Neural progenitor cell (in vitro differentiated cells): ENCODE results near the gene ARMH2. TPM values are rescaled to one million over a fixed set of nuclear protein-coding genes. Genes with fewer than 3 reads are reported as not detected.

Experiments
- DNase-seq: peaks from one replicate; pipeline ENCODE4 v3.0.0-alpha.2; 2016; ENCODE audit warnings: low spot score
- H2AFZ ChIP-seq: fragments of 200-600 bp; sonication (generic); replicated peaks from 2 replicates; pipeline ENCODE4 v1.6.1; 2016; ENCODE audit warnings: antibody characterized with exemption
- H3F3A ChIP-seq: fragments of 200-600 bp; sonication (generic); 2 replicates; pipeline ENCODE4 v1.6.1; 2016; ENCODE audit warnings: antibody characterized with exemption, low read depth
- H3K27ac ChIP-seq: fragments of 200-600 bp; sonication (generic); 2 replicates; pipeline ENCODE4 v1.5.1; 2016; ENCODE audit warnings: mild to moderate bottlenecking
- H3K27me3 ChIP-seq: fragments of 200-600 bp; sonication (generic); 2 replicates; pipeline ENCODE4 v1.6.1; 2016; ENCODE audit warnings: mild to moderate bottlenecking, moderate library complexity
- H3K36me3 ChIP-seq: fragments of 200-600 bp; sonication (generic); 2 replicates; pipeline ENCODE4 v1.5.1; 2016
- H3K4me1 ChIP-seq: fragments of 200-600 bp; sonication (generic); 2 replicates; pipeline ENCODE4 v1.6.1; 2016; ENCODE audit warnings: mixed run types
- H3K4me2 ChIP-seq: fragments of 200-600 bp; sonication (generic); 2 replicates; pipeline ENCODE4 v1.6.1; 2016
- H3K4me3 ChIP-seq: fragments of 200-600 bp; sonication (generic); 2 replicates; pipeline ENCODE4 v1.5.1; 2016
- H3K79me2 ChIP-seq: fragments of 200-600 bp; sonication (generic); 2 replicates; pipeline ENCODE4 v1.6.1; 2016; ENCODE audit warnings: low read depth
- H3K9ac ChIP-seq: fragments of 200-600 bp; sonication (generic); 2 replicates; pipeline ENCODE4 v1.6.1; 2016
- H3K9me3 ChIP-seq: fragments of 200-600 bp; sonication (generic); 2 replicates; pipeline ENCODE4 v1.5.1; 2016; ENCODE audit warnings: low read depth
- H4K20me1 ChIP-seq: fragments of 200-600 bp; sonication (generic); 2 replicates; pipeline ENCODE4 v1.6.1; 2016; ENCODE audit warnings: low read depth
- H3K27ac Mint-ChIP-seq: 3 replicates; pipeline ENCODE4 v1.8.0; 2021; ENCODE audit warnings: mixed read lengths
- H3K27me3 Mint-ChIP-seq: 2 replicates; pipeline ENCODE4 v1.8.0; 2022; ENCODE audit warnings: low read depth, mild to moderate bottlenecking, inconsistent platforms, moderate library complexity, mixed read lengths; ENCODE audit not compliant: insufficient read depth
- H3K36me3 Mint-ChIP-seq: 3 replicates; pipeline ENCODE4 v1.8.0; 2021; ENCODE audit warnings: mixed read lengths
- H3K4me1 Mint-ChIP-seq: 3 replicates; pipeline ENCODE4 v1.8.0; 2021; ENCODE audit warnings: mixed read lengths
- H3K4me3 Mint-ChIP-seq: 3 replicates; pipeline ENCODE4 v1.8.0; 2021; ENCODE audit warnings: mild to moderate bottlenecking, moderate library complexity, mixed read lengths
- H3K9me3 Mint-ChIP-seq: 3 replicates; pipeline ENCODE4 v1.8.0; 2020; ENCODE audit warnings: mixed read lengths
- EZH2 ChIP-seq: fragments of 200-600 bp; sonication (generic); IDR thresholded peaks from 2 replicates; pipeline ENCODE4 v1.6.1; 2017; ENCODE audit warnings: antibody characterized with exemption, mild to moderate bottlenecking, moderate library complexity
- EZH2phosphoT487 ChIP-seq: fragments of 200-600 bp; sonication (generic); IDR thresholded peaks from 2 replicates; pipeline ENCODE4 v1.6.1; 2017; ENCODE audit warnings: antibody characterized with exemption
- total RNA-seq: library from RNA; depleted of rRNA; stranded (reverse); fragments of >200 nt; gene quantifications from 2 replicates; pipeline ENCODE4 v1.2.3, GENCODE V29; 2015; ENCODE audit warnings: low replicate concordance
- TF ChIP-seq, protein P1 (sequence below): fragments of 200-600 bp; sonication (generic); IDR thresholded peaks from 2 replicates; pipeline ENCODE4 v1.5.1; 2017; ENCODE audit warnings: antibody characterized with exemption, mild to moderate bottlenecking

Gene ARMH2
- total RNA-seq, 1 donor from 2014 or later: not detected

DNA sequence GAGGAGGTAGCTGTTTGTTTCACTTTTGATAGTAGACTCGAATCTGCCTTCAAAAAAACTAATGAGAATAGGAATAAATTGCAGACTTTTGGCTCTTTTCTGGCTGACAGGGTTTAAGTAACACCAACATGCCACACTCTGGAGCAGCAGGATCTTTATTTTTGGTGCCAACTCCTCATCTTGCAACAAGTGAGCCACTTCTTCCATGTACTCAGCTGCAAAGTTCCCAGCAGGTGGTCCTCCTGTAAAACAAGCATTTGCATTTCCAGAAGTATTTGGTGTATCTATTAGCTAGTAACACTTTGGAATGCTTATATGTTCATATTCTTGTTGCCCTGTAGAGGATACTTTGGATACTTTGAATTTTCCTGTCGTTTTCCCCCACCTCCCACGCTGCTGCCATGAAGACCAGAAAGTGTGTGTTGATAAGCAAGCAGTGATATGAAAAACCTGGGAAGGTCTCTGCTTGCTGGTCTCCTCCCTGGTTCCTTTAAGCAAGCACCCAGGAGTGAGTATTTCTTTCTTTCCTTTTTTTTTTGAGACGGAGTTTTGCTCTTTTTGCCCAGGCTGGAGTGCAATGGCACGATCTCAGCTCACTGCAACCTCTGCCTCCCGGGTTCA, 1.0 kb downstream of the ARMH2 start:
- H3K27ac Mint-ChIP-seq: no peak overlapping the region
- no peaks in the 10 kb centered on the region for H3K9me3 Mint-ChIP-seq
- no peaks in the 10 kb centered on the region for H3K27me3 Mint-ChIP-seq
- Histone ChIP-seq H2AFZ (no peak overlapping the region), H3F3A (no peaks in the 10 kb centered on the region), H4K20me1 (no peaks in the 10 kb centered on the region), H3K36me3 (no peaks in the 10 kb centered on the region), H3K27ac (no peak overlapping the region), H3K9ac (no peak overlapping the region), H3K79me2 (no peaks in the 10 kb centered on the region), H3K9me3 (no peaks in the 10 kb centered on the region), H3K4me1 (peaks cover 6% of the 10 kb centered on the region), H3K4me3 (no peak overlapping the region), H3K4me2 (no peak overlapping the region), H3K27me3 (no peaks in the 10 kb centered on the region)
- peaks cover 14% of the 10 kb centered on the region for H3K4me1 Mint-ChIP-seq
- H3K4me3 Mint-ChIP-seq: no peak overlapping the region
- TF ChIP-seq EZH2phosphoT487 (no peak), EZH2 (no peak)
- TF ChIP-seq, protein P1, sequence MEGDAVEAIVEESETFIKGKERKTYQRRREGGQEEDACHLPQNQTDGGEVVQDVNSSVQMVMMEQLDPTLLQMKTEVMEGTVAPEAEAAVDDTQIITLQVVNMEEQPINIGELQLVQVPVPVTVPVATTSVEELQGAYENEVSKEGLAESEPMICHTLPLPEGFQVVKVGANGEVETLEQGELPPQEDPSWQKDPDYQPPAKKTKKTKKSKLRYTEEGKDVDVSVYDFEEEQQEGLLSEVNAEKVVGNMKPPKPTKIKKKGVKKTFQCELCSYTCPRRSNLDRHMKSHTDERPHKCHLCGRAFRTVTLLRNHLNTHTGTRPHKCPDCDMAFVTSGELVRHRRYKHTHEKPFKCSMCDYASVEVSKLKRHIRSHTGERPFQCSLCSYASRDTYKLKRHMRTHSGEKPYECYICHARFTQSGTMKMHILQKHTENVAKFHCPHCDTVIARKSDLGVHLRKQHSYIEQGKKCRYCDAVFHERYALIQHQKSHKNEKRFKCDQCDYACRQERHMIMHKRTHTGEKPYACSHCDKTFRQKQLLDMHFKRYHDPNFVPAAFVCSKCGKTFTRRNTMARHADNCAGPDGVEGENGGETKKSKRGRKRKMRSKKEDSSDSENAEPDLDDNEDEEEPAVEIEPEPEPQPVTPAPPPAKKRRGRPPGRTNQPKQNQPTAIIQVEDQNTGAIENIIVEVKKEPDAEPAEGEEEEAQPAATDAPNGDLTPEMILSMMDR: no peak
- H3K36me3 Mint-ChIP-seq: no peaks in the 10 kb centered on the region
- no peak for DNase-seq

DNA sequence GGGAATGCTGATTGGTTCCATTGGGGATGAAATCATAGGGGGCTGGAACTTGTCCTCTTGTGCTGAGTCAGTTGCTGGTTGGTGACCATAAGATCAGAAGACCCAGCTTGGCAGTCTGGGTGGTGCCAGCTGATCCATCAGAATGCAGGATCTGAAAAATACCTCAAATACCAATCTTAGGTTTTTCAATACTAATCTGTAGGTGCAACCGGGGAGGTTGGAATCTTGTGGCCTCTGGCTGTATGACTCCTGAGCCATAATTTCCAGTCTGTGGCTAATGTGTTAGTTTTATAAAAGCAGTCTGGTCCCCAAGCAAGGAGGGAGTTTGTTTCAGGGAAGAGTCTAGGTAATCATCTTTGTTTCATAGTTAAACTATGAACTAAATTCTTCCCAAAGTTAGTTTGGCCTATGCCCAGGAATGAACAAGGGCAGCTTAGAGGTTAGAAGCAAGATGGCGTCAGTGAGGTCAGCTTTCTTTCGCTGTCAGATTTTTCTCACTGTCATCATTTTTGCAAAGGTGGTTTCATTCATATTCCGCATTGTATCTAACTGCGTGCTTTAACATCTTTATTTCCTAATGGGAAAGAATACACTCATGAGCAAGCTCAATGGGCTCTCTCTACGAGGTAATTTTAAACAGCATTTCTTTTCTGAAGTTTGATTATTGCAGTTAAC, 2.0 kb downstream of the ARMH2 start:
- no peak overlapping the region for H3K4me3 Mint-ChIP-seq
- H3K4me2 ChIP-seq: no peak overlapping the region
- H3K9ac ChIP-seq: no peak overlapping the region
- H3K4me1 Mint-ChIP-seq: peaks cover 14% of the 10 kb centered on the region
- H3K27ac Mint-ChIP-seq: no peak overlapping the region
- no peaks in the 10 kb centered on the region for H3K36me3 ChIP-seq
- no peaks in the 10 kb centered on the region for H3K79me2 ChIP-seq
- H3K4me3 ChIP-seq: no peak overlapping the region
- H2AFZ ChIP-seq: no peak overlapping the region
- no peaks in the 10 kb centered on the region for H4K20me1 ChIP-seq
- peaks cover 6% of the 10 kb centered on the region for H3K4me1 ChIP-seq
- no peak overlapping the region for H3K27ac ChIP-seq
- no peaks in the 10 kb centered on the region for H3K9me3 Mint-ChIP-seq
- H3K27me3 ChIP-seq: no peaks in the 10 kb centered on the region
- no peaks in the 10 kb centered on the region for H3K9me3 ChIP-seq
- H3K27me3 Mint-ChIP-seq: no peaks in the 10 kb centered on the region
- H3F3A ChIP-seq: no peaks in the 10 kb centered on the region
- TF ChIP-seq EZH2phosphoT487 (no peak), EZH2 (no peak)
- TF ChIP-seq, protein P1: no peak
- no peaks in the 10 kb centered on the region for H3K36me3 Mint-ChIP-seq
- no peak for DNase-seq

DNA sequence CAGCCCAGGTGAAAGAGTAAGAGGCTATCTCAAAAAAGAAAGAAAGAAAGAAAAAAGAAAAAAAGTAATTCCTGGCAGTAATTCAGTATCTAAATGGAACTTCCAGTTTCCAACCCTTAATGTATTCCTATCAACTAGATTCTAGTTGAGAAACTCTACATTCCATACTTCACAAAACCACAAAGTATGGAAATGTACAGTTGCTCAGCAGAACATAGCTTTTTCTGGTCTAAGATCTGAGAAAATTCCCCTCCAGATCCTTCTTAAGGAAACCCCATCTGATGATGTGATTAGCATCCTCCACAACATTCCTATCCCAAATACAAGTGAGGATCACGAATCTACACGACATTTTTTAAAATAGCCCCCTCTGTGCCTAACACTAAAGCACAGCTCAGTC, 3.6 kb downstream of the ARMH2 start:
- H3K36me3 ChIP-seq: no peaks in the 10 kb centered on the region
- TF ChIP-seq EZH2phosphoT487 (no peak), EZH2 (no peak)
- TF ChIP-seq, protein P1: no peak
- H3K27ac Mint-ChIP-seq: no peak overlapping the region
- H3K4me3 ChIP-seq: no peak overlapping the region
- H3K4me1 Mint-ChIP-seq: peaks cover 14% of the 10 kb centered on the region
- H3K27ac ChIP-seq: no peak overlapping the region
- H3K4me2 ChIP-seq: no peak overlapping the region
- H3K9me3 ChIP-seq: no peaks in the 10 kb centered on the region
- no peak overlapping the region for H2AFZ ChIP-seq
- peaks cover 6% of the 10 kb centered on the region for H3K4me1 ChIP-seq
- no peaks in the 10 kb centered on the region for H3K27me3 Mint-ChIP-seq
- H3K9me3 Mint-ChIP-seq: no peaks in the 10 kb centered on the region
- no peaks in the 10 kb centered on the region for H3K79me2 ChIP-seq
- no peaks in the 10 kb centered on the region for H4K20me1 ChIP-seq
- H3K9ac ChIP-seq: no peak overlapping the region
- H3K27me3 ChIP-seq: no peaks in the 10 kb centered on the region
- no peaks in the 10 kb centered on the region for H3K36me3 Mint-ChIP-seq
- H3K4me3 Mint-ChIP-seq: no peak overlapping the region
- peaks cover 1% of the 10 kb centered on the region for H3F3A ChIP-seq
- DNase-seq: no peak
